Neural cell (in vitro differentiated cells): Measurements from ENCODE around the gene USP4. TPM values are rescaled to one million over a fixed set of nuclear protein-coding genes. Genes with fewer than 3 reads are reported as not detected.

Source experiments
- H2AFZ ChIP-seq: fragments of 200-600, 300-800 bp; sonication (generic), shearing (Covaris generic); 2 replicates; pipeline ENCODE4 v1.6.0; 2014; ENCODE audit warnings: low read depth, mild to moderate bottlenecking, antibody characterized with exemption, low read length, moderate library complexity
- H3F3A ChIP-seq: fragments of 200-600 bp; shearing (Covaris generic); 2 replicates; pipeline ENCODE4 v1.6.1; 2016; ENCODE audit warnings: mild to moderate bottlenecking, moderate library complexity, mixed read lengths, antibody characterized with exemption, low read length; ENCODE audit not compliant: insufficient read depth, poor library complexity, severe bottlenecking
- H3K27ac ChIP-seq: fragments of 200-600, 300-800 bp; sonication (generic), shearing (Covaris generic); 2 replicates; pipeline ENCODE4 v1.5.1; 2014; ENCODE audit warnings: mild to moderate bottlenecking, low read length, moderate library complexity
- H3K27me3 ChIP-seq: fragments of 300-800, 200-600 bp; sonication (generic), shearing (Covaris generic); 2 replicates; pipeline ENCODE4 v1.6.0; 2014; ENCODE audit warnings: mild to moderate bottlenecking, low read depth, low read length, moderate library complexity; ENCODE audit not compliant: insufficient read depth
- H3K36me3 ChIP-seq: fragments of 300-800, 200-600 bp; sonication (generic), shearing (Covaris generic); 2 replicates; pipeline ENCODE4 v1.5.1; 2014; ENCODE audit warnings: mild to moderate bottlenecking, antibody characterized with exemption, low read length, moderate library complexity; ENCODE audit not compliant: insufficient read depth
- H3K4me2 ChIP-seq: fragments of 300-800, 200-600 bp; sonication (generic), shearing (Covaris generic); 2 replicates; pipeline ENCODE4 v1.6.0; 2014; ENCODE audit warnings: mild to moderate bottlenecking, low read length
- H3K4me3 ChIP-seq: fragments of 300-800, 200-600 bp; sonication (generic), shearing (Covaris generic); 2 replicates; pipeline ENCODE4 v1.5.1; 2014; ENCODE audit warnings: mild to moderate bottlenecking, low read length, moderate library complexity
- H3K79me2 ChIP-seq: fragments of 200-600 bp; shearing (Covaris generic); replicated peaks from 2 replicates; pipeline ENCODE4 v1.6.0; 2014; ENCODE audit warnings: mild to moderate bottlenecking, low read length, moderate library complexity; ENCODE audit not compliant: insufficient read depth
- H3K9ac ChIP-seq: fragments of 300-800, 200-600 bp; sonication (generic), shearing (Covaris generic); 2 replicates; pipeline ENCODE4 v1.6.1; 2016; ENCODE audit warnings: mild to moderate bottlenecking, low read length, mixed read lengths
- H3K9me2 ChIP-seq: fragments of 200-600 bp; shearing (Covaris generic); 2 replicates; pipeline ENCODE4 v1.6.1; 2016; ENCODE audit warnings: mild to moderate bottlenecking, low read length, mixed read lengths; ENCODE audit not compliant: insufficient read depth
- H3K9me3 ChIP-seq: fragments of 200-600, 300-800 bp; sonication (generic), shearing (Covaris generic); 2 replicates; pipeline ENCODE4 v1.6.1; 2016; ENCODE audit warnings: mild to moderate bottlenecking, mixed run types, low read length, moderate library complexity, mixed read lengths
- H4K20me1 ChIP-seq: fragments of 200-600 bp; shearing (Covaris generic); 2 replicates; pipeline ENCODE4 v1.6.1; 2016; ENCODE audit warnings: mild to moderate bottlenecking, mixed run types; ENCODE audit not compliant: insufficient read depth
- EP300 ChIP-seq: fragments of 450-650 bp; conservative IDR thresholded peaks from 2 replicates; pipeline ENCODE4 v1.6.1; 2014; ENCODE audit warnings: antibody characterized with exemption, mild to moderate bottlenecking, moderate library complexity; ENCODE audit not compliant: poor library complexity, severe bottlenecking
- EZH2 ChIP-seq: fragments of 200-600, 300-800 bp; shearing (Covaris generic), sonication (generic); IDR thresholded peaks from 2 replicates; pipeline ENCODE4 v1.6.1; 2014; ENCODE audit warnings: antibody characterized with exemption, low read length, borderline replicate concordance, mild to moderate bottlenecking; ENCODE audit not compliant: insufficient read depth, poor library complexity, severe bottlenecking
- MXI1 ChIP-seq: fragments of 450-650 bp; conservative IDR thresholded peaks from 2 replicates; pipeline ENCODE4 v1.6.1; 2014; ENCODE audit warnings: antibody characterized with exemption, mild to moderate bottlenecking; ENCODE audit not compliant: poor library complexity, severe bottlenecking
- POLR2AphosphoS5 ChIP-seq: IDR thresholded peaks from 2 replicates; pipeline ENCODE4 v1.6.1; 2012
- RAD21 ChIP-seq: fragments of 450-650 bp; conservative IDR thresholded peaks from 2 replicates; pipeline ENCODE4 v1.6.1; 2014; ENCODE audit warnings: antibody characterized with exemption, mild to moderate bottlenecking, moderate library complexity
- SMC3 ChIP-seq: fragments of 450-650 bp; conservative IDR thresholded peaks from 2 replicates; pipeline ENCODE4 v1.6.1; 2014; ENCODE audit warnings: antibody characterized with exemption, mild to moderate bottlenecking, moderate library complexity; ENCODE audit not compliant: poor library complexity
- TAF1 ChIP-seq: IDR thresholded peaks from 2 replicates; pipeline ENCODE4 v1.6.1; 2012; ENCODE audit warnings: low read depth
- polyA plus RNA-seq: library from polyadenylated mRNA; depleted of rRNA; stranded (reverse); fragments of >200 nt; gene quantifications from 2 replicates; pipeline ENCODE4 v1.2.3, GENCODE V29; 2014
- TF ChIP-seq, protein P1 (sequence below): IDR thresholded peaks from 2 replicates; pipeline ENCODE4 v1.6.1; 2012; ENCODE audit warnings: borderline replicate concordance
- TF ChIP-seq, protein P2 (sequence below): fragments of 450-650 bp; IDR thresholded peaks from 2 replicates; pipeline ENCODE4 v1.5.1; 2014; ENCODE audit warnings: antibody characterized with exemption, mild to moderate bottlenecking, moderate library complexity; ENCODE audit not compliant: poor library complexity, severe bottlenecking

Gene USP4
- polyA plus RNA-seq, 1 donor from 2014 or later = 35.5 TPM

DNA sequence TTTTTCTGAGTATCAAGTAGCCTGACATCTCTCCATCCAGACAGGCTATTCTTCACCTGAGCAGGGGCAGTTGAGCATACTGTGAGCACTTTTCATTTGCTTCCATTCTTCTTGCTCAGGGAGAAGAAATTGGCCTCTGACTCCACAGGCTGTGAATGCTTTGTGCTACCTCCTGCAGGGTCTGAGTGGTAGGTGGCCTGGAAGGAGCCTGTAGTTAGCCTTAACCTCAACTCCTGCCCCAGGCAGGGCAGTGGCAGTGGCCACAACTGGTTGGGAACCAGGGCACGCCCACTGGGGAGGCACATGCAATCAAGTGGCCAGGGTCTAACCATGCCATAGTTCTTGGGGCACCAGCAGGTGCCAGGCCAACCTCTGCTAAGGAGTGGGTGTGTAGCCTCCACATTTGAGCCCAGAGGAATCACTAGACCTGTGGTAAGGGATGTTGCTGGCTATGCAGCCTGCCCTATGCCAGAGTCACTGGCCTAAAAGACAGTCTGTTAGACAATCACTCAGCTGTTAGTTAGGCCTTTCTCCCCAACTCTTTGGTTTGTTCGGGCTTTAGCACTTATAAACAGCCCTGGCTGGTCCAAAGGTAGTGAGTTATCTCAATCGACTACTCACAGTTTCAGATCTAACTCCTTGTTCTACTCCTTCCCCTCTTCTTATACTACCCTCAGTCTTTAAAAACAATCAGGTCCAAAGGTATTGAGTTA, 70.3 kb downstream of the USP4 start:
- Histone ChIP-seq H3K4me2 (no peak overlapping the region), H3K79me2 (no peaks in the 10 kb centered on the region), H3K36me3 (no peaks in the 10 kb centered on the region), H4K20me1 (no peaks in the 10 kb centered on the region), H3K9me2 (no peaks in the 10 kb centered on the region), H3K27me3 (no peaks in the 10 kb centered on the region), H3F3A (no peaks in the 10 kb centered on the region), H2AFZ (no peak overlapping the region), H3K27ac (no peak overlapping the region), H3K9ac (no peak overlapping the region), H3K4me3 (no peak overlapping the region), H3K9me3 (no peaks in the 10 kb centered on the region)
- TF ChIP-seq, protein P1, sequence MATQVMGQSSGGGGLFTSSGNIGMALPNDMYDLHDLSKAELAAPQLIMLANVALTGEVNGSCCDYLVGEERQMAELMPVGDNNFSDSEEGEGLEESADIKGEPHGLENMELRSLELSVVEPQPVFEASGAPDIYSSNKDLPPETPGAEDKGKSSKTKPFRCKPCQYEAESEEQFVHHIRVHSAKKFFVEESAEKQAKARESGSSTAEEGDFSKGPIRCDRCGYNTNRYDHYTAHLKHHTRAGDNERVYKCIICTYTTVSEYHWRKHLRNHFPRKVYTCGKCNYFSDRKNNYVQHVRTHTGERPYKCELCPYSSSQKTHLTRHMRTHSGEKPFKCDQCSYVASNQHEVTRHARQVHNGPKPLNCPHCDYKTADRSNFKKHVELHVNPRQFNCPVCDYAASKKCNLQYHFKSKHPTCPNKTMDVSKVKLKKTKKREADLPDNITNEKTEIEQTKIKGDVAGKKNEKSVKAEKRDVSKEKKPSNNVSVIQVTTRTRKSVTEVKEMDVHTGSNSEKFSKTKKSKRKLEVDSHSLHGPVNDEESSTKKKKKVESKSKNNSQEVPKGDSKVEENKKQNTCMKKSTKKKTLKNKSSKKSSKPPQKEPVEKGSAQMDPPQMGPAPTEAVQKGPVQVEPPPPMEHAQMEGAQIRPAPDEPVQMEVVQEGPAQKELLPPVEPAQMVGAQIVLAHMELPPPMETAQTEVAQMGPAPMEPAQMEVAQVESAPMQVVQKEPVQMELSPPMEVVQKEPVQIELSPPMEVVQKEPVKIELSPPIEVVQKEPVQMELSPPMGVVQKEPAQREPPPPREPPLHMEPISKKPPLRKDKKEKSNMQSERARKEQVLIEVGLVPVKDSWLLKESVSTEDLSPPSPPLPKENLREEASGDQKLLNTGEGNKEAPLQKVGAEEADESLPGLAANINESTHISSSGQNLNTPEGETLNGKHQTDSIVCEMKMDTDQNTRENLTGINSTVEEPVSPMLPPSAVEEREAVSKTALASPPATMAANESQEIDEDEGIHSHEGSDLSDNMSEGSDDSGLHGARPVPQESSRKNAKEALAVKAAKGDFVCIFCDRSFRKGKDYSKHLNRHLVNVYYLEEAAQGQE = no peak
- TF ChIP-seq EP300 (no peak), MXI1 (no peak), SMC3 (no peak), POLR2AphosphoS5 (no peak), RAD21 (no peak), EZH2 (no peak), TAF1 (no peak)
- TF ChIP-seq, protein P2, sequence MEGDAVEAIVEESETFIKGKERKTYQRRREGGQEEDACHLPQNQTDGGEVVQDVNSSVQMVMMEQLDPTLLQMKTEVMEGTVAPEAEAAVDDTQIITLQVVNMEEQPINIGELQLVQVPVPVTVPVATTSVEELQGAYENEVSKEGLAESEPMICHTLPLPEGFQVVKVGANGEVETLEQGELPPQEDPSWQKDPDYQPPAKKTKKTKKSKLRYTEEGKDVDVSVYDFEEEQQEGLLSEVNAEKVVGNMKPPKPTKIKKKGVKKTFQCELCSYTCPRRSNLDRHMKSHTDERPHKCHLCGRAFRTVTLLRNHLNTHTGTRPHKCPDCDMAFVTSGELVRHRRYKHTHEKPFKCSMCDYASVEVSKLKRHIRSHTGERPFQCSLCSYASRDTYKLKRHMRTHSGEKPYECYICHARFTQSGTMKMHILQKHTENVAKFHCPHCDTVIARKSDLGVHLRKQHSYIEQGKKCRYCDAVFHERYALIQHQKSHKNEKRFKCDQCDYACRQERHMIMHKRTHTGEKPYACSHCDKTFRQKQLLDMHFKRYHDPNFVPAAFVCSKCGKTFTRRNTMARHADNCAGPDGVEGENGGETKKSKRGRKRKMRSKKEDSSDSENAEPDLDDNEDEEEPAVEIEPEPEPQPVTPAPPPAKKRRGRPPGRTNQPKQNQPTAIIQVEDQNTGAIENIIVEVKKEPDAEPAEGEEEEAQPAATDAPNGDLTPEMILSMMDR = no peak

DNA sequence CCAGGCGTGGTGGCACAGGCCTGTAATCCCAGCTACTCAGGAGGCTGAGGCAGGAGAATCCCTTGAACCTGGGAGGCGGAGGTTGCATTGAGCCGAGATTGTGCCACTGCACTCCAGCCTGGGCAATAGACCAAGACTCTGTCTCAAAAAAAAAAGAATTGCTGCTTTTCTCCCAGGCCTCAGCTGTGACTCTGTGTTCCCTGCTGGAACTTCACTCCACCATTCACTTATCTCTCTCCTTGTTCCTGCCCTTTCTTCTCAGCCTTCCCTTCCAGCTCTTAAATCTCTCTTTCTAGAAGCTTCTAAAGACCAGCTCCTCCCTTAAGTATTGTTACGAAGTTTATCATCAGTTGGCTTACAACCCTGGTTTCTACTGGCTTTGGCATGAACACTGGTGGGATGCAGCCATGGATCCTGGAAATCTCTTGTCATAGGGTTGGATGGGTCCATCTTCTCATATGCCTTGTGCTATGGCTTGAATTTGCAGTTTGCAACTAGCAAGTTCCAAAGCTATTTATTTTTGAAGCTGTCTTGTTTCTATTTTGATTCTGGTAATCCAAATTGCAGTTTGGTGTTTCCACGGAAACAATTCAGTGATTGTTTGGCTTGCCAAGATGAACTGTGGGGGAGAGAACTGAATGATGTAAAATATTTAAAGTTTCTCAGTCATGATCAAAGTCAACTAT, 73.3 kb downstream of the USP4 start:
- no peak overlapping the region for H3K27ac ChIP-seq
- H3K27me3 ChIP-seq = no peaks in the 10 kb centered on the region

More for the DNA sequence above, 73.3 kb downstream of the USP4 start:
- Histone ChIP-seq H3K4me2 (no peak overlapping the region), H3K36me3 (no peaks in the 10 kb centered on the region), H3K9me3 (no peaks in the 10 kb centered on the region), H3K79me2 (no peaks in the 10 kb centered on the region), H2AFZ (no peak overlapping the region), H3K9ac (no peak overlapping the region), H3F3A (no peaks in the 10 kb centered on the region), H3K4me3 (no peak overlapping the region), H3K9me2 (no peaks in the 10 kb centered on the region), H4K20me1 (no peaks in the 10 kb centered on the region)
- no peak for TF ChIP-seq EZH2
- TF ChIP-seq, protein P2 = no peak
- TF ChIP-seq, protein P1 = no peak
